NAMALWA (cell line): Measurements from ENCODE around the gene PSAP.
A peak's percentile ranks its signal among the peaks of the same experiment; 100 is the strongest.

Experiments used
- DNase-seq: peaks from one replicate; pipeline ENCODE4 v3.0.0-alpha.2; 2015; ENCODE audit warnings: low spot score

Gene PSAP

GRCh38 chr10:71827852-71828251, 23.2 kb downstream of the PSAP start:
- no peak for DNase-seq

- DNase-seq, result no peak
Observed at GRCh38 chr10:71825217-71825616, 25.8 kb downstream of the PSAP start.

GRCh38 chr10:71824333-71824732, 26.7 kb downstream of the PSAP start:
- DNase-seq, result no peak

GRCh38 chr10:71823356-71823755, 27.7 kb downstream of the PSAP start:
- no peak for DNase-seq

GRCh38 chr10:71821909-71822763, 28.9 kb downstream of the PSAP start:
- no peak for DNase-seq

GRCh38 chr10:71820966-71821365, 30.1 kb downstream of the PSAP start:
- DNase-seq, result no peak

- no peak for DNase-seq
Observed at GRCh38 chr10:71819985-71820384, 31.1 kb downstream of the PSAP start.

- DNase-seq, result no peak
Observed at GRCh38 chr10:71819441-71819861, 31.6 kb downstream of the PSAP start.

- DNase-seq, result no peak
Observed at GRCh38 chr10:71818674-71819260, 32.3 kb downstream of the PSAP start.

- no peak for DNase-seq
Observed at GRCh38 chr10:71817831-71818655, 33.0 kb downstream of the PSAP start.

- no peak for DNase-seq
Observed at GRCh38 chr10:71816936-71817618, 34.0 kb downstream of the PSAP start.

GRCh38 chr10:71816421-71816851, 34.6 kb downstream of the PSAP start:
- no peak for DNase-seq

GRCh38 chr10:71815515-71816130, 35.4 kb downstream of the PSAP start:
- no peak for DNase-seq

GRCh38 chr10:71814922-71815411, 36.1 kb downstream of the PSAP start:
- DNase-seq, result no peak

- no peak for DNase-seq
Observed at GRCh38 chr10:71812913-71813590, 38.0 kb downstream of the PSAP start.

GRCh38 chr10:71812016-71812912, 38.8 kb downstream of the PSAP start:
- peak; percentile 63 for DNase-seq

GRCh38 chr10:71811351-71811750, 39.7 kb downstream of the PSAP start:
- no peak for DNase-seq

- DNase-seq, result no peak
Observed at GRCh38 chr10:71810048-71810750, 40.9 kb downstream of the PSAP start.

- DNase-seq, result no peak
Observed at GRCh38 chr10:71809628-71810027, 41.4 kb downstream of the PSAP start.
